Diencephalon (tissue), 1 donor: Measurements from ENCODE around the gene SUMO3. TPM values are rescaled to one million over a fixed set of nuclear protein-coding genes. Genes with fewer than 3 reads are reported as not detected.

Source experiments
- total RNA-seq: library from RNA; depleted of rRNA; stranded (reverse); fragments of >200 nt; gene quantifications from one replicate; pipeline ENCODE4 v1.2.3, GENCODE V29; 2014

The SUMO3 gene
- total RNA-seq = 109 TPM

GRCh38 chr21:44817914-44818639, at the start of gene SUMO3:
SUMO3 (minus strand) TSS chr21:44818062; CDS start chr21:44817968, 94 bp downstream.

DNA sequence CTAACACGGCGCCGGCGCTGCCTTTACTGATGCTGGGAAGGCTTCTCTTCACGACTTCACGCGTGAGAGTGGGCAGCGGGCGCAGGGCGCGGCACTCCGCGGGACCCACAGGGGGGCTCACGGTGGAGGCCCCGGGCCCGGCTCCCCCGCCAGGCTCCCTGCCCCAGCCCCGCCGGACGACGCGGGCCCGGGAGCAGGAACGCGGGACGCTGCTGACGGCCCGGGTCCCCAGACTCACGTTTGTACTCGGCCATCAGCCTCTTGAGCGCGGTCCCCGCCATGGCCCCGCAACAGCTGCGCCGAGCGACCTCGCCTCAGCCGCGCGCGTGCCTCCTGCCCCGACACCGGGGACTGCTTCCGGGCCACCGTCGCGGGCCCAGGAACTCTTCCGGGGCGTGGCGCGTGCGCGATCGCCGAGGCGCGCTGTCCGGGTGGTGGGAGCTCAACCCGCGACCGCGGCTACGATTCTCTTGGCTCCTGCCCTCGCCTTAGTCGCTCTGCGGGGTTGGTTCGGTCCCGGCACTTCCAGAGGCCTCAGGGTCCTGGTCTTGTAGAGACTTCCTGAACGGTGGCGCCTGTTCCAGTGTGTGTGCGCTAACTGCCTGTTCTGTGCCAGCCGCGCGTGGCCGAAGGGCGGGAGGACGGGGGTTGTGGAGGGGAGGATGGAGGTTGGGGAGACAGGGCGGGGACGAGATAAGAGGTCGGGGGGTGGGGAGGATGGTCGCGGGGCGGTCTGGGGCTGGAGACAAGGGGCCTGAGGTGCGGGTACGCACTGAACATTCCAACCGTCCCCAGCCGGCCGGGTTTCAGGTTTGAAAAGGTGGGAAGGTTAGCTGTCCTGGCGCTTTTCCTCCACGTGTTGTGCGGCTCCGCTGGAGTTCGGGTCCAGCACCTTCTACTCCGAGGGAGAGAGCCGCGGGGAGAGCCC, 16.1 kb downstream of the SUMO3 start, which contains the start of gene UBE2G2:
TSS of gene UBE2G2 (minus strand) at position 353 of the 928 bp plus-strand sequence. CDS start at position 281, 72 bp downstream.

Other genes starting within 250 kb of the SUMO3 start
- not detected for gene KRTAP10-4, start 244.3 kb downstream of the SUMO3 start, total RNA-seq
- gene KRTAP10-5, start 237.5 kb downstream of the SUMO3 start, total RNA-seq = not detected
- not detected for gene KRTAP10-6, start 225.6 kb downstream of the SUMO3 start, total RNA-seq
- gene KRTAP10-7, start 217.5 kb downstream of the SUMO3 start, total RNA-seq = not detected
- not detected for gene KRTAP10-8, start 206.0 kb downstream of the SUMO3 start, total RNA-seq
- gene KRTAP10-9, start 191.0 kb downstream of the SUMO3 start, total RNA-seq = not detected
- gene KRTAP10-10, start 180.7 kb downstream of the SUMO3 start, total RNA-seq = not detected
- not detected for gene KRTAP10-11, start 171.6 kb downstream of the SUMO3 start, total RNA-seq
- gene KRTAP12-4, start 163.4 kb downstream of the SUMO3 start, total RNA-seq = not detected
- gene KRTAP12-3, start 160.1 kb downstream of the SUMO3 start, total RNA-seq = not detected
- not detected for gene KRTAP12-2, start 151.1 kb downstream of the SUMO3 start, total RNA-seq
- gene KRTAP12-1, start 135.9 kb downstream of the SUMO3 start, total RNA-seq = not detected
- gene KRTAP10-12, start 120.9 kb downstream of the SUMO3 start, total RNA-seq = not detected
- 0.23 TPM for gene TSPEAR, start 106.5 kb downstream of the SUMO3 start, total RNA-seq
- gene UBE2G2, start 16.2 kb downstream of the SUMO3 start, total RNA-seq = 74.0 TPM
- gene PTTG1IP, start 55.6 kb upstream of the SUMO3 start, total RNA-seq = 117 TPM
- gene ITGB2, start 102.8 kb upstream of the SUMO3 start, total RNA-seq = 15.0 TPM
- 11.3 TPM for gene SLX9, start 122.0 kb upstream of the SUMO3 start, total RNA-seq